ENCODE results near the gene CSGALNACT2. TPM values are rescaled to one million over a fixed set of nuclear protein-coding genes. Genes with fewer than 3 reads are reported as not detected.

The CSGALNACT2 gene
- total and polyA plus RNA-seq, 11 donors = 2.6 to 17.7 (median 8.8) TPM

- peaks cover 0 to 4% (median 0%) of the 10 kb centered on the region in 9 donors for H3K27me3 ChIP-seq
- no peaks in the 10 kb centered on the region for H3K4me1 ChIP-seq
- no peaks in the 10 kb centered on the region for H3K9me3 ChIP-seq
- 83 to 92% (median 88%) methylated on average over 9 of the region's 9 CpGs for WGBS, 4 donors
- H3K4me3 ChIP-seq = no peak overlapping the region
- no peak overlapping the region for H3K27ac ChIP-seq
- TF ChIP-seq CTCF (IDR thresholded peaks at IDR 0.05) (no peak), POLR2A (IDR thresholded peaks at IDR 0.05) (no peak)
- no peak for ATAC-seq
- intact Hi-C loops (cut with DNase I) = no loop called here
- no peak for DNase-seq
- peaks cover 0 to 6% (median 0%) of the 10 kb centered on the region in 9 donors for H3K36me3 ChIP-seq
Measured at GRCh38 chr10:43194859-43195258, 56.6 kb downstream of the CSGALNACT2 start.

GRCh38 chr10:43195557-43195956 is 57.3 kb downstream of the CSGALNACT2 start:
- ATAC-seq (no peak), DNase-seq (peak in 1 of 5 donors; percentile 40)
- no peaks in the 10 kb centered on the region for H3K9me3 ChIP-seq
- H3K36me3 ChIP-seq = peaks cover 0 to 6% (median 0%) of the 10 kb centered on the region in 9 donors
- H3K27ac ChIP-seq = no peak overlapping the region
- no peak overlapping the region for H3K4me3 ChIP-seq
- TF ChIP-seq CTCF (IDR thresholded peaks at IDR 0.05) (no peak), POLR2A (IDR thresholded peaks at IDR 0.05) (no peak)
- H3K4me1 ChIP-seq = no peaks in the 10 kb centered on the region
- intact Hi-C loops (cut with DNase I) = no loop called here
- peaks cover 0 to 9% (median 0%) of the 10 kb centered on the region in 9 donors for H3K27me3 ChIP-seq
- WGBS, 4 donors = 90 to 94% (median 92%) methylated on average over 12 of the region's 12 CpGs

GRCh38 chr10:43196131-43196980 is 58.1 kb downstream of the CSGALNACT2 start:
- ATAC-seq (no peak), DNase-seq (peak in 2 of 5 donors; percentile 3 to 49)
- H3K36me3 ChIP-seq = peaks cover 0 to 6% (median 0%) of the 10 kb centered on the region in 9 donors
- H3K4me3 ChIP-seq = no peak overlapping the region
- 88 to 92% (median 91%) methylated on average over 20 of the region's 20 CpGs for WGBS, 4 donors
- no peaks in the 10 kb centered on the region for H3K9me3 ChIP-seq
- H3K27ac ChIP-seq = no peak overlapping the region
- TF ChIP-seq CTCF (IDR thresholded peaks at IDR 0.05) = no peak
- TF ChIP-seq POLR2A (IDR thresholded peaks at IDR 0.05) = no peak
- H3K4me1 ChIP-seq = no peaks in the 10 kb centered on the region
- intact Hi-C loops (cut with DNase I) = no loop called here
- H3K27me3 ChIP-seq = peaks cover 0 to 12% (median 0%) of the 10 kb centered on the region in 9 donors

- Histone ChIP-seq H3K27me3 (peaks cover 0 to 21% (median 0%) of the 10 kb centered on the region in 9 donors), H3K36me3 (peaks cover 0 to 6% (median 0%) of the 10 kb centered on the region in 9 donors), H3K4me3 (no peak overlapping the region), H3K27ac (no peak overlapping the region), H3K4me1 (peaks cover 0 to 8% (median 3%) of the 10 kb centered on the region in 12 donors), H3K9me3 (no peaks in the 10 kb centered on the region)
- 89 to 95% (median 93%) methylated on average over 14 to 20 of the region's 20 CpGs for WGBS, 4 donors
- ATAC-seq = no peak
- TF ChIP-seq CTCF (IDR thresholded peaks at IDR 0.05) (no peak), POLR2A (IDR thresholded peaks at IDR 0.05) (no peak)
- intact Hi-C loops (cut with DNase I) = no loop called here
- peak in 2 of 5 donors; percentile 1 to 46 for DNase-seq
Measured at GRCh38 chr10:43196981-43197833, 59.0 kb downstream of the CSGALNACT2 start.
